Lung (tissue), 12 donors: ENCODE data around the gene DEDD. TPM values are rescaled to one million over a fixed set of nuclear protein-coding genes. Genes with fewer than 3 reads are reported as not detected.

Experiments used
- ATAC-seq: fragments of 200-7000 bp; cut with Tn5 transposase; one replicate; pipeline ENCODE4 v1.9.1; 2020; ENCODE audit warnings: moderate number of reproducible peaks; ENCODE audit not compliant: insufficient read depth, low FRiP score
- DNase-seq, 3 donors: peaks; one replicate each; pipeline ENCODE4 v3.0.0-alpha.2; 2013 to 2017
- H3K27ac ChIP-seq, 2 donors: one replicate each; pipeline ENCODE4 v1.5.1; 2013; ENCODE audit warnings: mild to moderate bottlenecking in 2 of 2, moderate library complexity in 2 of 2, control low read depth in 1 of 2, inconsistent platforms in 1 of 2, low read depth in 1 of 2, low read length in 1 of 2
- H3K27me3 ChIP-seq, 3 donors: one replicate each; pipeline ENCODE4 v1.5.1; 2013; ENCODE audit warnings: low read length in 2 of 3; ENCODE audit not compliant: control insufficient read depth in 3 of 3, insufficient read depth in 3 of 3
- H3K36me3 ChIP-seq, 4 donors: one replicate each; pipeline ENCODE4 v1.5.1; 2013; ENCODE audit warnings: low read length in 4 of 4, mild to moderate bottlenecking in 1 of 4, moderate library complexity in 1 of 4; ENCODE audit not compliant: control insufficient read depth in 4 of 4, insufficient read depth in 4 of 4
- H3K4me1 ChIP-seq, 5 donors: one replicate each; pipeline ENCODE4 v1.5.1; 2013; ENCODE audit warnings: low read length in 5 of 5, mild to moderate bottlenecking in 2 of 5, moderate library complexity in 1 of 5; ENCODE audit not compliant: control insufficient read depth in 5 of 5, insufficient read depth in 5 of 5
- H3K4me3 ChIP-seq: one replicate; pipeline ENCODE4 v1.5.1; 2013; ENCODE audit warnings: mild to moderate bottlenecking, control low read depth, moderate library complexity
- H3K9ac ChIP-seq, 2 donors: one replicate each; pipeline ENCODE4 v1.5.1; 2013; ENCODE audit warnings: low read length in 2 of 2, control low read depth in 1 of 2; ENCODE audit not compliant: insufficient read depth in 1 of 2
- H3K9me3 ChIP-seq, 4 donors: one replicate each; pipeline ENCODE4 v1.5.1; 2013; ENCODE audit warnings: low read length in 3 of 4, mild to moderate bottlenecking in 1 of 4, moderate library complexity in 1 of 4; ENCODE audit not compliant: control insufficient read depth in 4 of 4, insufficient read depth in 3 of 4
- CTCF ChIP-seq: IDR thresholded peaks from 2 replicates; pipeline ENCODE4 v1.5.1; 2012; ENCODE audit warnings: mild to moderate bottlenecking; ENCODE audit errors: control extremely low read depth, extremely low read depth
- WGBS, 2 donors: extraction: QIAGEN DNeasy Blood & Tissue Kit; methylation state at CpG; one replicate each; pipeline ENCODE4 v1.1.7; 2013; 5-methylcytosine and 5-hydroxymethylcytosine counted together
- polyA plus RNA-seq, 2 donors: library from polyadenylated mRNA; stranded (reverse); fragments of 200-250 nt; gene quantifications; one replicate each; pipeline ENCODE4 v1.2.1, GENCODE V29; 2013
- total RNA-seq, 2 donors: library from RNA; depleted of rRNA in 1 of 2; stranded (reverse); fragments of >200 nt in 1 of 2; gene quantifications; one replicate each; pipeline ENCODE4 v1.2.1, GENCODE V29; 2014 to 2021
- donor health status: control.
- donor health status: control.
- donor health status: Bipolar disorder and iron deficiency.
- donor health status: healthy.
- donor health status: DM: yes; HTN: yes; CAD: no.

The DEDD gene
- total and polyA plus RNA-seq, 4 donors, result 19.4 to 38.8 (median 30.9) TPM

- Histone ChIP-seq H3K4me3 (no peak overlapping the region), H3K4me1 (peaks cover 0 to 8% (median 3%) of the 10 kb centered on the region in 5 donors), H3K27me3 (peaks cover 0 to 6% (median 0%) of the 10 kb centered on the region in 3 donors), H3K27ac (peak overlapping the region in 1 of 2 donors; percentile 71), H3K9ac (no peak overlapping the region), H3K36me3 (no peaks in the 10 kb centered on the region), H3K9me3 (peaks cover 0 to 4% (median 0%) of the 10 kb centered on the region in 4 donors)
- DNase-seq (peak; percentile 45 to 70 (median 66)), ATAC-seq (peak; percentile 94)
- WGBS, 2 donors, result 45 to 46% methylated on average over 7 to 8 of the region's 8 CpGs
- TF ChIP-seq CTCF, result no peak
These were observed 49.3 kb downstream of the DEDD start for GRCh38 chr1:161082996-161083747.

GRCh38 chr1:161082483-161082882 lies 50.0 kb downstream of the DEDD start:
- no peak for DNase-seq
- peaks cover 0 to 8% (median 3%) of the 10 kb centered on the region in 5 donors for H3K4me1 ChIP-seq
- H3K9ac ChIP-seq, result no peak overlapping the region
- no peak overlapping the region for H3K4me3 ChIP-seq
- peaks cover 0 to 6% (median 0%) of the 10 kb centered on the region in 3 donors for H3K27me3 ChIP-seq
- 83 to 84% methylated on average over 2 of the region's 2 CpGs for WGBS, 2 donors
- peaks cover 0 to 4% (median 0%) of the 10 kb centered on the region in 4 donors for H3K9me3 ChIP-seq
- no peak for ATAC-seq
- no peaks in the 10 kb centered on the region for H3K36me3 ChIP-seq
- peak overlapping the region in 1 of 2 donors; percentile 71 for H3K27ac ChIP-seq
- no peak for TF ChIP-seq CTCF

- no peak for DNase-seq
- ATAC-seq, result no peak
- 73 to 76% methylated on average over 5 of the region's 5 CpGs for WGBS, 2 donors
These were observed 50.9 kb downstream of the DEDD start for GRCh38 chr1:161081519-161081918.

More at GRCh38 chr1:161081519-161081918, 50.9 kb downstream of the DEDD start:
- peaks cover 0 to 6% (median 0%) of the 10 kb centered on the region in 3 donors for H3K27me3 ChIP-seq
- peaks cover 0 to 4% (median 0%) of the 10 kb centered on the region in 4 donors for H3K9me3 ChIP-seq
- no peak for TF ChIP-seq CTCF
- H3K36me3 ChIP-seq, result no peaks in the 10 kb centered on the region
- H3K27ac ChIP-seq, result no peak overlapping the region
- H3K4me1 ChIP-seq, result peaks cover 0 to 8% (median 3%) of the 10 kb centered on the region in 5 donors
- H3K4me3 ChIP-seq, result no peak overlapping the region
- H3K9ac ChIP-seq, result no peak overlapping the region
